Endothelial cell (in vitro differentiated cells): ENCODE measurements around the gene ACTG2. TPM values are rescaled to one million over a fixed set of nuclear protein-coding genes. Genes with fewer than 3 reads are reported as not detected.

Source experiments
- DNase-seq: peaks from one replicate; pipeline ENCODE4 v3.0.0; 2021; ENCODE audit warnings: low spot score
- H3K27ac Mint-ChIP-seq: one replicate; pipeline ENCODE4 v1.8.0; 2021; ENCODE audit warnings: mixed read lengths, inconsistent platforms; ENCODE audit not compliant: unreplicated experiment
- H3K27me3 Mint-ChIP-seq: one replicate; pipeline ENCODE4 v1.8.0; 2021; ENCODE audit warnings: mild to moderate bottlenecking, moderate library complexity, mixed read lengths, inconsistent platforms; ENCODE audit not compliant: unreplicated experiment
- H3K36me3 Mint-ChIP-seq: one replicate; pipeline ENCODE4 v1.8.0; 2021; ENCODE audit warnings: mild to moderate bottlenecking, low read depth, mixed read lengths, inconsistent platforms; ENCODE audit not compliant: unreplicated experiment
- H3K4me1 Mint-ChIP-seq: one replicate; pipeline ENCODE4 v1.8.0; 2021; ENCODE audit warnings: mild to moderate bottlenecking, mixed read lengths, inconsistent platforms; ENCODE audit not compliant: unreplicated experiment
- H3K4me3 Mint-ChIP-seq: one replicate; pipeline ENCODE4 v1.8.0; 2021; ENCODE audit warnings: mild to moderate bottlenecking, mixed read lengths, inconsistent platforms; ENCODE audit not compliant: unreplicated experiment
- H3K9me3 Mint-ChIP-seq: one replicate; pipeline ENCODE4 v1.8.0; 2021; ENCODE audit warnings: mixed read lengths, inconsistent platforms; ENCODE audit not compliant: unreplicated experiment
- CTCF ChIP-seq: fragments of 200-600 bp; sonication (generic); IDR thresholded peaks from one replicate; pipeline ENCODE4 v1.5.0; 2021; ENCODE audit warnings: antibody characterized with exemption; ENCODE audit not compliant: unreplicated experiment
- total RNA-seq: library from RNA; stranded (reverse); fragmentation: NEBNext Ultra II Directional; extraction: Animal tissue kit (Norgen Biotek cat#: 25700); gene quantifications from one replicate; pipeline ENCODE4 v1.2.1, GENCODE V29; 2021; ENCODE audit not compliant: unreplicated experiment

The ACTG2 gene
- total RNA-seq, 1 donor from 2014 or later, result 8.3 TPM

DNA sequence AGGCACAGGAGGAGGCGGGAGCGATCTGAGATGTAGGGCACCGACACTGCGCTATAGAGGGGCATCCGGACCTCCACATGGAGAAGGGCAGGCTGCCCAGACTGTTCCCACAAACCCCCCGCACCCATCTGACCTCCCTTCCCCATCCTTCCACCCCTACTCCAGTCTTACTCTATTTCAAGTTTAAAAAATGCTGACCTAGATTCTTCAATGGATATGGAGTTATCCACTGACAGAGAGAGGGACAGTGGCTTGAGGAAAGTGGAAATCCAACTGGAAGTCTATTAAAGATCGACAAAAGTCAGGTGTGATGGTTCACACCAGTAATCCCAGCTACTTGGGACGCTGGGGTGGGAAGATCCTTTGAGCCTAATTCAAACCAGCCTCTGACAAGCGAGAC lies 28.8 kb downstream of the ACTG2 start:
- Mint-ChIP-seq H3K4me3 (no peak overlapping the region), H3K27me3 (peaks cover 10% of the 10 kb centered on the region), H3K27ac (no peak overlapping the region), H3K4me1 (peaks cover 6% of the 10 kb centered on the region), H3K36me3 (peaks cover 4% of the 10 kb centered on the region), H3K9me3 (no peaks in the 10 kb centered on the region)
- DNase-seq, result no peak
- peak; percentile 2 for TF ChIP-seq CTCF

- Mint-ChIP-seq H3K27me3 (peaks cover 12% of the 10 kb centered on the region), H3K4me1 (peaks cover 8% of the 10 kb centered on the region), H3K9me3 (no peaks in the 10 kb centered on the region), H3K36me3 (peaks cover 4% of the 10 kb centered on the region), H3K27ac (no peak overlapping the region), H3K4me3 (no peak overlapping the region)
- DNase-seq, result no peak
- no peak for TF ChIP-seq CTCF
Measured at GRCh38 chr2:73922681-73923080, 29.9 kb downstream of the ACTG2 start.

DNA sequence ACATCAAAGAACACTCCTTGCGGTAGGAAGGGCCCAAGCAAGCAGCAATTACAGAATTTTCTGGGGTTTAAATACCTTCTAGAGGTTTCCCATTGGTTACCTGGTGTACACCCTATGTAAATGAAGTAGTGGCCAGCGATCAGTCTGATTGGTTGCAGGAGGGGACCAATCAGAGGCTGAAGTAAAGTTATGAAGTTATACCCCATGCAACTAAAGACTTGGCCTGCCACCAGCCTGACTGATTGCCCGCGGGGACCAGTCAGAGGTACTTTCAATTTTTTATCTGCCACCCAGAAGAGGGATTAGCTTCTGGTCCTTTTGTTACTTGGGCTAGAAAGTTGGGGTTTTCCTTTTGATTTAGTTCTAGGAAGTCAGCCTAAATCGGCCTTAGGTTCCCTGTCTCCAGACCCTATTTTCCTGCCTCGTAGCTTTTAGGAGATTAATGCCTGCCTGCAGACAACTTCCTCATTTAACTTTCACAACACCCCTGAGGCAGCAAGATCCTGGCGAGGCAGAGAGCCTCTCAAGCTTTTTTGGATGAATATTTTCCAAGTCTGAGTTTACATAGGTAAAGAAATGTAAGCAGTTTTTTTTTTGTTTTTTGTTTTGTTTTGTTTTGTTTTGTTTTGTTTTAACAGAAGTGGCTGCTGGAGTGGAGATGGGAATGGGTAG lies 32.4 kb downstream of the ACTG2 start:
- peaks cover 27% of the 10 kb centered on the region for H3K4me1 Mint-ChIP-seq
- H3K36me3 Mint-ChIP-seq, result peaks cover 4% of the 10 kb centered on the region
- no peak overlapping the region for H3K4me3 Mint-ChIP-seq
- no peaks in the 10 kb centered on the region for H3K9me3 Mint-ChIP-seq
- DNase-seq, result no peak
- peaks cover 13% of the 10 kb centered on the region for H3K27me3 Mint-ChIP-seq
- no peak overlapping the region for H3K27ac Mint-ChIP-seq
- TF ChIP-seq CTCF, result no peak

GRCh38 chr2:73925853-73926492 lies 33.2 kb downstream of the ACTG2 start:
- TF ChIP-seq CTCF, result no peak
- peaks cover 22% of the 10 kb centered on the region for H3K4me1 Mint-ChIP-seq
- H3K27me3 Mint-ChIP-seq, result peaks cover 13% of the 10 kb centered on the region
- no peak for DNase-seq
- no peaks in the 10 kb centered on the region for H3K9me3 Mint-ChIP-seq
- peaks cover 4% of the 10 kb centered on the region for H3K36me3 Mint-ChIP-seq
- peak overlapping the region; percentile 85 for H3K4me3 Mint-ChIP-seq
- H3K27ac Mint-ChIP-seq, result peak overlapping the region; percentile 87
